ENCODE data around the gene POLR1A. TPM values are rescaled to one million over a fixed set of nuclear protein-coding genes. Genes with fewer than 3 reads are reported as not detected.

Gene POLR1A
- total and polyA plus RNA-seq, 2 experiments from 2014 or later = 6.3 to 19.0 TPM

DNA sequence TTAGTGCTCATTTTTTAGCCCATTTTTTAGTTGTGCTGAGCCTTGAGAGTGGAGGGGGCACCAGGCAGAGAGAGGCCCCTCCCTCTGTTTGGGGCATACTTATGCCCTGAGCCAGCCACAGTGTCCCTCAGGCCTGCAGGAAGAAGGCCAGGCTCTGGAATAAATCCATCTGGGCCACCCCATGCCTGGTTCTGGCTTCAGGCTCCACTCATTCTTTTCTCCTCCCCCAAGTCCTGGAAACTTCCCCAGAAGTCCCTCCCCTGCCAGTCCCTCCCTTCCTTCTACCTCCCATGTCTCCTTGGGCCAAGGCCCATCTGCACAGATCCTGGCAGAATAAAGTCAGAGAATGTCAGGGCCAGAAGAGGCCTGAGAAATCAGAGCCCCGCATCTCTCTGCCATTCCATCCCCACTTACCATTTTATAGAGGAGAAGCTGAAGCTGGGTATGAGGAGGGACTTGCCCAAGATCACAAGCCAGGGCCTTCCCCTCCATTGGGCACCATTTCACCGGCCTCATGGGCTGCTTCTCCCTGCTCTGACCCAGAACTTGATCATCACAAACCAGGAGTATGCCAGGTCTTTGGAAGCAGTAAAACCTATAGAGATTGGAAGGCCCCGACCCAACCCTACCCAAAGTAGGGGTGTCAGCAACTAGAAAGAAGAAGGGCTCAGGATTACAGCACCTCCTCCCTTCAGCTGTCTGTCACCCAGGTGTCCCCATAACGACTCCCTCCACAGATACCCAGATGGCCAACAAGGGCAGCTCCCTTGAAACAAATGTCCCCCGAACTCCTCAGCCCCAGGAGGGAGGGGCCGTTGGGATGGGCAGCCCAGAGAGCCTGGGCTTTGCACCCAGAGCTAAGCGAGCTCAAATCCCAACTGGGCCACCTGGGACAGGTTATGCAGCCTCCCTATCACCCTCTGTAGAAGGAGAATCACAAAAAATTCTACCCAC lies 108.4 kb downstream of the POLR1A start:
- peak; percentile 22 for DNase-seq (ENCODE audit: low spot score)
- Histone ChIP-seq H3K27me3 (no peaks in the 10 kb centered on the region), H3K27ac (peak overlapping the region; percentile 90), H3K79me2 (no peaks in the 10 kb centered on the region), H3K4me1 (ENCODE audit: insufficient read depth) (peaks cover 46% of the 10 kb centered on the region), H2AFZ (no peak overlapping the region), H3K9me3 (ENCODE audit: low read depth) (no peaks in the 10 kb centered on the region), H3K36me3 (replicated peaks; ENCODE audit: insufficient read depth, low read depth) (no peaks in the 10 kb centered on the region), H4K20me1 (ENCODE audit: insufficient read depth, poor library complexity, severe bottlenecking) (no peaks in the 10 kb centered on the region), H3K4me2 (peak overlapping the region; percentile 45), H3K9me2 (replicated peaks; ENCODE audit: insufficient read depth) (no peaks in the 10 kb centered on the region), H3K4me3 (no peak overlapping the region)
- WGBS (ENCODE audit: low lambda C conversion rate, missing lambda C conversion rate) = 90% methylated on average over 7 of the region's 7 CpGs
- no peak for TF ChIP-seq CTCF (IDR thresholded peaks at IDR 0.05; ENCODE audit: poor library complexity)
- TF ChIP-seq EZH2 (IDR thresholded peaks at IDR 0.05; ENCODE audit: borderline replicate concordance) = no peak
- TF ChIP-seq EZH2phosphoT487 (IDR thresholded peaks at IDR 0.05; ENCODE audit: low read depth, severe bottlenecking, unreplicated experiment) = no peak

DNA sequence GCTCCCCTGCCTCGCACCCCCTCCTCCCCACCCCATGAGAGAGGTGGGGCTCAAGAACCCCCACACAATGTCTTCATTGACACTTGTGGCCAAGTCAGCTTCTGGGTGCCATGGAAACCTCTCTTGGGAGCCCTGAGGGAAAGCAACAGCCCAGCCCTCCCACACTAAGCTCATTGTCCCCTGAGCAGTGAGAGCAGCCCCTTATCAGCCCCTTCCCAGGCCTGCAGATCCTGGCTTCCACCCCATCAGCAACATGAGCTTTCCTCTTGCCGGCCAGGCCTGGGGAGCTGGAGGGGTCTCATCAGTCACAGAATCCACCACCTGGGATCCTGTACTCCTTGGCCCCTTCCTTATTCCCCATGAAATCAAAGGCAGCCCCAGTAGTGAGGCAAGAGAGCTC lies 109.1 kb downstream of the POLR1A start:
- WGBS (ENCODE audit: low lambda C conversion rate, missing lambda C conversion rate) = 56% methylated on average over 2 of the region's 2 CpGs
- peak overlapping the region; percentile 90 for H3K27ac ChIP-seq

DNA sequence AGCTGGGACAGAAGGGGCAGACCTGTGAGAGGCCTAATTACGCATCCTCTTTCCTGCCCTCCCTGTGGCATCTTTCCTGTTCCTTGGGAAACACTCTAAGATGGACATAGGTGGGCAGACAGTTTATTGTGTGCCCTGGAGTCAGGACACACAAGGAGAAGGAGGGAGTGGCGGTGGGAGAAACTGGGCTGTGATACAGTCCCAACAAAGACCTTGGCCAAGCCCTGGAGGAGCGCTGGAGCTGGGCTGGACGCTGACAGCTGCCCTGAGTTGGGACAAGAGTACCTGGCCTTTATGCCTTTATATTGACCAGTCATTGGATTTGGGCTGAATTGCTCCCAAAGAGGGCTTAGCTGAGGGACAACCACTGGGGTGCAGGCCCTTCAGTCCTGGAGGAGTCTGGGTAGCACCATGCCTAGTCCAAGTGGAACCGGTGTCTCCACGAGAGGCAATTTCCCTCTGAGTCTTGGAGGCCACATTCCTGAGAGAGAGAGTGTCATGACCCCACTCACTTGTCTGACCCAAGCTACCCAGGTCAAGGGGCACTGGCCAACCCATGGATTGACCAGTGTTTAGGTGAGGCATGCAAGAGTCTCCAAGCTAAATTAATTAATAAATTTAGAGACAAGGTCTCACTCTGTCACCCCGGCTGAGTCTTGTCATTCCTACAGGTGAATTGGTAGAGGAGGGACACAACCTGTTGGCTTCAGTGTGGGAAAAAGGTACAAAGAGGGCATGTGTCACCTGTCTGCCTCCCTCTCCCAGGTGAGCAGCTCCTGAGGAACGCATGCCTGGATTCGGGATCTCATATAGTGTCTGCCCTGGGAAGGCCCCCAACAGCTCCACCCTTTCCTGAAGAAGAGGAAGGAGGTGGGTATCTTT lies 109.8 kb downstream of the POLR1A start:
- Histone ChIP-seq H4K20me1 (ENCODE audit: insufficient read depth, poor library complexity, severe bottlenecking) (no peaks in the 10 kb centered on the region), H2AFZ (no peak overlapping the region), H3K36me3 (replicated peaks; ENCODE audit: insufficient read depth, low read depth) (no peaks in the 10 kb centered on the region), H3K4me1 (ENCODE audit: insufficient read depth) (peaks cover 46% of the 10 kb centered on the region), H3K9me2 (replicated peaks; ENCODE audit: insufficient read depth) (no peaks in the 10 kb centered on the region), H3K27ac (peak overlapping the region; percentile 90), H3K79me2 (no peaks in the 10 kb centered on the region), H3K4me3 (no peak overlapping the region), H3K4me2 (no peak overlapping the region), H3K27me3 (no peaks in the 10 kb centered on the region), H3K9me3 (ENCODE audit: low read depth) (no peaks in the 10 kb centered on the region)
- 94% methylated on average over 9 of the region's 9 CpGs for WGBS (ENCODE audit: low lambda C conversion rate, missing lambda C conversion rate)
- no peak for DNase-seq (ENCODE audit: low spot score)
- TF ChIP-seq EZH2 (IDR thresholded peaks at IDR 0.05; ENCODE audit: borderline replicate concordance) (no peak), CTCF (IDR thresholded peaks at IDR 0.05; ENCODE audit: poor library complexity) (no peak), EZH2phosphoT487 (IDR thresholded peaks at IDR 0.05; ENCODE audit: low read depth, severe bottlenecking, unreplicated experiment) (no peak)

More for the DNA sequence above, 109.1 kb downstream of the POLR1A start:
- no peak overlapping the region for H2AFZ ChIP-seq
- no peak overlapping the region for H3K4me3 ChIP-seq
- no peak overlapping the region for H3K4me2 ChIP-seq
- H3K4me1 ChIP-seq (ENCODE audit: insufficient read depth) = peaks cover 46% of the 10 kb centered on the region
- H3K9me3 ChIP-seq (ENCODE audit: low read depth) = no peaks in the 10 kb centered on the region
- TF ChIP-seq CTCF (IDR thresholded peaks at IDR 0.05; ENCODE audit: poor library complexity) = no peak
- TF ChIP-seq EZH2phosphoT487 (IDR thresholded peaks at IDR 0.05; ENCODE audit: low read depth, severe bottlenecking, unreplicated experiment) = no peak
- TF ChIP-seq EZH2 (IDR thresholded peaks at IDR 0.05; ENCODE audit: borderline replicate concordance) = no peak
- no peaks in the 10 kb centered on the region for H3K36me3 ChIP-seq (replicated peaks; ENCODE audit: insufficient read depth, low read depth)
- no peaks in the 10 kb centered on the region for H3K9me2 ChIP-seq (replicated peaks; ENCODE audit: insufficient read depth)
- DNase-seq (ENCODE audit: low spot score) = no peak
- no peaks in the 10 kb centered on the region for H3K79me2 ChIP-seq
- no peaks in the 10 kb centered on the region for H4K20me1 ChIP-seq (ENCODE audit: insufficient read depth, poor library complexity, severe bottlenecking)
- H3K27me3 ChIP-seq = no peaks in the 10 kb centered on the region
